K562 (cell line): ENCODE results near the gene CSF1R. TPM values are rescaled to one million over a fixed set of nuclear protein-coding genes. Genes with fewer than 3 reads are reported as not detected.

Experiments used
- ARID1B ChIP-seq: fragments of 450-650 bp; IDR thresholded peaks from 2 replicates; pipeline ENCODE4 v1.6.1; 2016; ENCODE audit warnings: antibody characterized with exemption, mild to moderate bottlenecking, inconsistent platforms
- BHLHE40 ChIP-seq: IDR thresholded peaks from 2 replicates; pipeline ENCODE4 v1.6.1; 2011; ENCODE audit warnings: low read length, improper control_type of control experiment
- CBFA2T2 ChIP-seq: fragments of 450-650 bp; conservative IDR thresholded peaks from 2 replicates; pipeline ENCODE4 v1.6.1; 2017; ENCODE audit warnings: mild to moderate bottlenecking
- CREBBP ChIP-seq: IDR thresholded peaks from one replicate; pipeline ENCODE4 v1.6.1; 2012; ENCODE audit warnings: low read depth, mild to moderate bottlenecking, control low read depth, inconsistent platforms, low read length
- CTBP1 ChIP-seq: fragments of 450-650 bp; IDR thresholded peaks from 2 replicates; pipeline ENCODE4 v1.6.1; 2016; ENCODE audit warnings: borderline replicate concordance
- DPF2 ChIP-seq: fragments of 450-650 bp; IDR thresholded peaks from 2 replicates; pipeline ENCODE4 v1.6.1; 2016
- FOSL1 ChIP-seq: fragments of 200-800 bp; sonication (Bioruptor generic); conservative IDR thresholded peaks from 2 replicates; pipeline ENCODE4 v1.6.1; 2016; ENCODE audit warnings: missing genetic modification characterization, missing compliant biosample characterization
- JUND ChIP-seq, 2 experiments: IDR thresholded peaks; 2 replicates in 1 of 2; 3 replicates in 1 of 2; pipeline ENCODE4 v1.6.1; 2011; ENCODE audit warnings: borderline replicate concordance in 2 of 2, low read depth in 2 of 2, low read length in 2 of 2, improper control_type of control experiment in 1 of 2, missing biosample characterization in 1 of 2, missing genetic modification characterization in 1 of 2, missing genetic modification reagents in 1 of 2
- KAT7 ChIP-seq: sonication (generic); formaldehyde crosslinking; IDR thresholded peaks from 2 replicates; pipeline ENCODE4 v1.8.0; 2022; ENCODE audit warnings: missing genetic modification reagents, mild to moderate bottlenecking, borderline replicate concordance
- LEF1 ChIP-seq: fragments of 450-650 bp; IDR thresholded peaks from 2 replicates; pipeline ENCODE4 v1.6.1; 2016; ENCODE audit warnings: mild to moderate bottlenecking
- MTA2 ChIP-seq: fragments of 450-650 bp; IDR thresholded peaks from 2 replicates; pipeline ENCODE4 v1.6.1; 2016; ENCODE audit warnings: low read depth
- NEUROD1 ChIP-seq: fragments of 150-350 bp; IDR thresholded peaks from 2 replicates; pipeline ENCODE4 v1.6.1; 2014; ENCODE audit warnings: borderline replicate concordance, low read length, low read depth; ENCODE audit not compliant: partially characterized antibody
- NFE2 ChIP-seq: IDR thresholded peaks from 2 replicates; pipeline ENCODE4 v1.6.1; 2014; ENCODE audit warnings: antibody characterized with exemption, low read depth
- PRMT5 ChIP-seq: sonication (generic); formaldehyde crosslinking; IDR thresholded peaks from 2 replicates; pipeline ENCODE4 v1.5.0; 2020; ENCODE audit warnings: missing genetic modification reagents
- SMARCA4 ChIP-seq: fragments of 450-650 bp; IDR thresholded peaks from 2 replicates; pipeline ENCODE4 v1.6.1; 2016
- SMARCE1 ChIP-seq: fragments of 450-650 bp; IDR thresholded peaks from 2 replicates; pipeline ENCODE4 v1.7.1; 2016; ENCODE audit warnings: mild to moderate bottlenecking
- SPI1 ChIP-seq: IDR thresholded peaks from 2 replicates; pipeline ENCODE4 v1.6.1; 2011; ENCODE audit warnings: low read depth, low read length, control low read depth, borderline replicate concordance
- SRSF7 ChIP-seq: fragments of 200-400 bp; formaldehyde crosslinking; optimal IDR thresholded peaks from 2 replicates; pipeline ENCODE3; 2017; ENCODE audit warnings: mild to moderate bottlenecking, low read depth, low read length
- TAF9B ChIP-seq: fragments of 450-650 bp; IDR thresholded peaks from 2 replicates; pipeline ENCODE4 v1.6.1; 2018; ENCODE audit warnings: mild to moderate bottlenecking; ENCODE audit not compliant: partially characterized antibody
- TEAD4 ChIP-seq, 2 experiments: sonication (generic) in 1 of 2; formaldehyde crosslinking in 1 of 2; IDR thresholded peaks; 2 replicates each; pipeline versions ENCODE4 v1.6.1 to v1.8.0; 2012 to 2022; ENCODE audit warnings: borderline replicate concordance in 1 of 2, inconsistent platforms in 1 of 2, low read length in 1 of 2, mild to moderate bottlenecking in 1 of 2, missing genetic modification reagents in 1 of 2
- ZBED1 ChIP-seq: IDR thresholded peaks from 2 replicates; pipeline ENCODE4 v1.6.1; 2014
- ZEB2 ChIP-seq: fragments of 450-650 bp; IDR thresholded peaks from 2 replicates; pipeline ENCODE4 v1.6.1; 2016
- ZNF23 ChIP-seq: fragments of 250-450 bp; sonication (Bioruptor Pico); IDR thresholded peaks from 2 replicates; pipeline ENCODE4 v1.4.0; 2020; ENCODE audit warnings: mild to moderate bottlenecking
- ZNF263 ChIP-seq: sonication (generic); formaldehyde crosslinking; IDR thresholded peaks from 2 replicates; pipeline ENCODE4 v1.8.0; 2022; ENCODE audit warnings: mild to moderate bottlenecking, missing genetic modification reagents, borderline replicate concordance
- ZNF586 ChIP-seq: fragments of 450-650 bp; formaldehyde crosslinking; conservative IDR thresholded peaks from 2 replicates; pipeline ENCODE4 v1.4.0; 2020; ENCODE audit warnings: mild to moderate bottlenecking, moderate library complexity
- ZNF75A ChIP-seq: fragments of 450-650 bp; formaldehyde crosslinking; IDR thresholded peaks from 2 replicates; pipeline ENCODE4 v1.4.0; 2020; ENCODE audit warnings: mild to moderate bottlenecking
- polyA plus RNA-seq, 8 experiments: library from polyadenylated mRNA; depleted of rRNA in 4 of 8; stranded (reverse) in 5 of 8; unstranded in 3 of 8; fragments of >200 nt; fragmentation: Nextera tagmentation in 2 of 8; fragmentation: Illumina TruSeq in 1 of 8; extraction: Ambion mirVana in 2 of 8; extraction: Trizol in 1 of 8; gene quantifications; 2 replicates each; pipeline versions ENCODE4 v1.2.1 to v1.2.3, GENCODE V29; 2011 to 2014; ENCODE audit warnings: inconsistent platforms in 1 of 8, missing spikeins in 1 of 8
- total RNA-seq, 7 experiments: library from RNA; depleted of rRNA in 6 of 7; stranded (reverse); fragments of >200 nt in 6 of 7; fragmentation: Illumina TruSeq in 2 of 7; extraction: Trizol in 2 of 7; gene quantifications; 2 replicates each; pipeline versions ENCODE4 v1.2.1 to v1.2.3, GENCODE V29; 2011 to 2021; ENCODE audit warnings: low replicate concordance in 1 of 7
- TF ChIP-seq, protein P1 (sequence below): sonication (generic); formaldehyde crosslinking; IDR thresholded peaks from 2 replicates; pipeline ENCODE4 v1.5.0; 2020; ENCODE audit warnings: missing genetic modification reagents

Gene CSF1R
- total and polyA plus RNA-seq, 9 of the 15 experiments (the other 6 are each of a cell fraction or from before 2014, with no cell fraction given): 0.03 to 0.64 (median 0.20) TPM; not detected in 6

DNA sequence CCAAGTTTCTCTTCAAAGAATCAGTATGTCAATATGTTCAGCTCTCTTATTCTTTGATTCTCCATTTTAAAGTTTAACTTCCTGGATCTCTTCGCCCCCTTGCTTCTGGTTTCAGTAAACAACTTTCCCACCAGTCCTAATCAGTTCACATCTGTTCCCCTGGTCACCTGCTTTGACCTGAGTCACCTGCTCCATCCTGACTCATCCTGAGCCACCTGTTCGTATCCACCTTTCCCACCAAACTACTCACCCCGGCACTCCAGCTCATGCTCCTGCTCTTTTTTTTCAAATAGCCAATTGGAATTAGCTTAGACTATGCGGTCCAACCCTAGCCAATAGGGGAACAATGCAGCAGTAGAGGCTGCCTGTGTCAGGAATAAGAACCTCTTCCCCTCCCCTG, 23.6 kb upstream of the CSF1R start (continued):
- TF ChIP-seq BHLHE40 (0 out of 2 replicates have a peak, but pooled peaks have one; percentile 32), DPF2 (peak; percentile 61), SMARCE1 (0 out of 2 replicates have a peak, but pooled peaks have one; percentile 46), FOSL1 (tag) (peak; percentile 57), ZNF75A (CRISPR knock-in tag) (no peak), NEUROD1 (no peak), CBFA2T2 (peak; percentile 71), CTBP1 (0 out of 2 replicates have a peak, but pooled peaks have one; percentile 65), SMARCA4 (peak; percentile 24; the same call in 1 of the 2 replicates), JUND (IDR thresholded peaks at IDR 0.05; ENCODE audit: borderline replicate concordance, low read depth, low read length) (peak; percentile 24; the same call in 1 of the 2 replicates), JUND (tag; IDR thresholded peaks at IDR 0.05; ENCODE audit: borderline replicate concordance, low read depth, low read length) (no peak), MTA2 (0 out of 2 replicates have a peak, but pooled peaks have one; percentile 16), PRMT5 (CRISPR knock-in tag) (no peak), SRSF7 (no peak), KAT7 (CRISPR knock-in tag) (no peak), ARID1B (peak; percentile 68), CREBBP (no peak), ZEB2 (peak; percentile 97), ZNF23 (CRISPR knock-in tag) (no peak), NFE2 (peak; percentile 17; the same call in 1 of the 2 replicates), ZNF263 (CRISPR knock-in tag) (no peak), SPI1 (no peak), ZNF586 (CRISPR knock-in tag) (no peak), LEF1 (no peak), TEAD4 (IDR thresholded peaks at IDR 0.05; ENCODE audit: low read length) (peak; percentile 25; the same call in 1 of the 2 replicates), TEAD4 (CRISPR knock-in tag; IDR thresholded peaks at IDR 0.05; ENCODE audit: borderline replicate concordance) (no peak), TAF9B (no peak), ZBED1 (no peak)
- TF ChIP-seq, protein P1, sequence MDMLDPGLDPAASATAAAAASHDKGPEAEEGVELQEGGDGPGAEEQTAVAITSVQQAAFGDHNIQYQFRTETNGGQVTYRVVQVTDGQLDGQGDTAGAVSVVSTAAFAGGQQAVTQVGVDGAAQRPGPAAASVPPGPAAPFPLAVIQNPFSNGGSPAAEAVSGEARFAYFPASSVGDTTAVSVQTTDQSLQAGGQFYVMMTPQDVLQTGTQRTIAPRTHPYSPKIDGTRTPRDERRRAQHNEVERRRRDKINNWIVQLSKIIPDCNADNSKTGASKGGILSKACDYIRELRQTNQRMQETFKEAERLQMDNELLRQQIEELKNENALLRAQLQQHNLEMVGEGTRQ: no peak
